NCI-H1930 (cell line): Measurements from ENCODE around the gene BHLHA15.

Source experiments
- DNase-seq, 2 experiments: peaks; one replicate each; lab custom pipeline; 2025; lab: John Stamatoyannopoulos, UW

The BHLHA15 gene

DNA sequence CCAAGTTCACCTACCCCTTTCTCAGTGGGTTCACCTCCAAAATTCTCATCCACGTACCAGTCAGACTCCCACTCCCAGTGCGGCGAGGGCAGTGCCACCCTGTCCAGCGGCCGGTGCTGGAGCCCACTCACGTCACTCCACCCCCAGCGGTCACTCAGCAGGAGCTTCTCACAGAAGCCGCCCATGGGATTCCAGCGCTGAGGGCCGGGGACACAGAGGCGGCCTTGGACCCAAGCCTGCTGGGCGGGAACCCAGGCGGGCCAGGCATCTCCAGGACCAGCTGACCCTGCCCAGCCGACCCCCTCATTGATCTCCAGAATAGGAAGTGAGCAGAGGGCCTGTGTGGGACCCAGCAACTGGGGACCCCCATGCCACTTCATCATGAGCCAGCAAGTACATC lies 33.6 kb downstream of the BHLHA15 start:
- DNase-seq: no peak

- no peak for DNase-seq
Observed at GRCh38 chr7:98248156-98248555, 36.9 kb downstream of the BHLHA15 start.

GRCh38 chr7:98249106-98249505 lies 37.9 kb downstream of the BHLHA15 start:
- DNase-seq: no peak

- no peak for DNase-seq
Observed at GRCh38 chr7:98250789-98251188, 39.5 kb downstream of the BHLHA15 start.

DNA sequence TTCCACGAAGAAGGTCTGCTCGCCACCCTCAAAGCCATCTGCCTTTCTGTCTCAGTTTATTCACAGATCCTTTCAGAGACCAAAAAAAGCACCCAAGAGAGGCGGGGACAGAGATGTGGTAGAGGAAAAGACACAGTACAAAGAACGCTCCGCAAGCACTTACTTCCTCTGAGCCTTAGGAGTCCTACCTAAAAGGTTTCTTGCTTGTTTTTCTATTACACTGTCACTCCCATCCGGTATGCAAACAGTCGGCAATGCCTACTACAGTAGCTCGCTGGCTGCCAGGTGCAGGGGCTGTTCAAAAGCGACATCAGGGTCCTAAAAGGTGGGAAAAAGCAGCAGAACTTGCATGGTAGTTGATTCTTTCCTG lies 40.0 kb downstream of the BHLHA15 start:
- DNase-seq: no peak

DNA sequence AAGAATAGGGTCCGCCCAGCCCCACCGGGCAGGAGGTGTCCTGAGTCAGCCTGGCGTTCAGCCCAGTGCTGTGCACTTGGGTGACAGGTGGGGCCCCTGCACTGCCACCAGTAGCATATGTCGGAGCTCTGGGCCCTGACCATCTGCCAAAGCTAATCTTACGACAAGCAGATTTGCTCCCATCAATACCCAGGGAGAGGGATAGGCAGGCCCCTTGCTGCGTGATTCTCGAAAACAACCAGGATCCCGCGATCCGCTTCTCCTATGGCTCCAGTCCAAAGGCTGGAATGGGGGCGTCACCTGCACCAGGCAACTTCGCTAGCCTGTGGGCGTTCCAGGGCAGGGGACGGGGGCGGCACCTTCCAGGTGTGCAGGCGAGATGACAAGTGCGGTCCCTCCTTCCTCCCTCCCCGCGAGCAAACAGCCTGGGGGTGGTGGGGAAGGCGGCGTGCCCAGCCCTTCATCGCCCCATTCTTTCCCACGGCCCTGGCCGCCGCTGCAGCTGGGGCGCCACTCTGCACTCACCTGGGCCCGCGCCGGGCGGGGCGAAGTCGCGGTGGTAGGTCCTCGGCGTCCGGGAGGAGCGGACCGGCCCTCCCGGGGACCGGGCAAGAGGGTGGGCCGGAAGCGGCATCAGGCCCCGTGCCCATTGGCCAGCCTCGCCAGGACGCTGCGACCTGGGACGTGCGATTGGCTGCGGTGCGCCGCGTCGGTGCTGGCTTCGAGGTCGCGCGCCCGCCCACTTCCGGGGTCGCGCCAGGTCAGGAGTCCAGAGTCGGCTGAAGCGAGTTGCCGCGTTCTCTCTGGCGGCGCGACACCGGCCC lies 40.6 kb downstream of the BHLHA15 start, which contains the start of gene TECPR1:
TSS of gene TECPR1 (minus strand) at position 632 of the 824 bp plus-strand sequence. CDS start 6,086 bp downstream, outside the sequence.
- DNase-seq: peak; percentile 85 to 95

- DNase-seq: no peak
Observed at GRCh38 chr7:98252425-98253054, 41.3 kb downstream of the BHLHA15 start.

- DNase-seq: no peak
Observed at GRCh38 chr7:98254516-98254915, 43.3 kb downstream of the BHLHA15 start.

DNA sequence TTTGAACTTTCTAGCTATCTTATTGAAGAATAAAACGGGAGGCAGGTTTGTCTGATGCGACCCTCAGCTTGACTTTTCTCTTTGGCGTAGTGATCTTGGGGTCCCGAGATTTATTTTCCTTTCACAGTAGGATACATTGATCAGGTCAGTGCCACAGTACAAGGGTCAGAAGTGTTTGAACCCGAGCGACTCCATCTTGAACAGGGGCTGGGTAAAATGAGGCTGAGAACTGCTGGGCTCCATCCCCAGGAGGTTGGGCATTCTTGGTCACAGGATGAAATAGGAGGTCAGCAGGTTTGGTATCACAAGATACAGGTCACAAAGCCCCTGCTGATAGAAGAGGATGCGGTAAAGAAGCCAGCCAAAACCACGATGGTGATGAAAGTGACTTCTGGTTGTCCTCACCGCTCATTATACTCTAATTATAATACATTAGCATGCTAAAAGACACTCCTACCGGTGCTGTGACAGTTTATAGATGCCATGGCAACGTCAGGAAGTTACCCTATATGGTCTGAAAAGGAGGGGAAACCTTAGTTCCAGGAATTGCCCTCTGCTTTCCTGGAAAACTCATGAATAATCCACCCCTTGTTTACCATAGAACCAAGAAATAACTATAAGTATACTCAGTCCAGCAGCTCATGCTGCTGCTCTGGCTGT lies 43.8 kb downstream of the BHLHA15 start:
- no peak for DNase-seq

- DNase-seq: no peak
Observed at GRCh38 chr7:98256431-98256830, 45.2 kb downstream of the BHLHA15 start.

DNA sequence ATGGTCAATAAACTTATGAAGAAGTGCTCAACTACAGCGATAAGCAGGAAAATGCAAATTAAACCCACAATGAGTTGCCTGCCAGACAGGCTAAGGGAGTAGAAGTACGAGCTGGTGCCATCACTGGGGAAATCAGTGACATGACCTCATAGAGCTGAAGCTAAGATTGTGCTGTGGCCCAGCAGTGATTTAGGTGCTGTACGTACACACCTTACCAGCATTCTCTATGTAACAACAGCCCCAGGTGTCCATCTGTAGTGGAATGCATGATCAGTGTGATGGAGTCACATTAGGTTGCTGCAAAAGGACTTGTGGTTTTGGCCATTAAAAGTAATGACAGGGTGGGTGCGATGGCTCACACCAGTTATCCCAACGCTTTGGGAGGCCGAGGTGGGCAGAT lies 46.5 kb downstream of the BHLHA15 start:
- DNase-seq: no peak
